ENCODE measurements around the gene FYB1.

The FYB1 gene

GRCh38 chr5:39158786-39159185 lies 60.6 kb downstream of the FYB1 start:
- DNase-seq (ENCODE audit: low spot score), result no peak

DNA sequence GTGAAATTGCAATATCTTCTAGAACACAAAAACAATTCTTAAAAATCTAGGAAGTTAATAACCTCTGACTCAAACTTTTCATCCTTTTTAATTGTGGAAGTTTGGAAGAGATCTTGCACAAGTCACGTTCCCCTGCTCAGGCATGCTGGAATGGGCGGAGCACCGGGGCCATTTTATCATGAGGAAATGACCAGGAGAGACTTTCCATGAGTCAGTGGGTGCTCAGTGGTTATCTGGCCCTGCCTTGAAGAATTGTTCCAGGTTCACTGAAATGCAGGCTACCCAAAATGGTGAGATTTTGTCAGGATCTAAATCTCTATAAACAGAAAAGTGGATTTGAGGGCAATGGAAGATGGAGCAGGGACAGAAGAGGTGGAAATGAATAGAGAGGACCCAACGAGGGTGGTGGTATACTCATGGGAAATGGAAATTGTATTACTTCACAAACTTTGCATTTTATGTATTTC lies 61.2 kb downstream of the FYB1 start:
- no peak for DNase-seq (ENCODE audit: low spot score)

- DNase-seq (ENCODE audit: low spot score), result no peak
Measured at GRCh38 chr5:39157701-39158100, 61.7 kb downstream of the FYB1 start.

GRCh38 chr5:39156082-39156481 lies 63.3 kb downstream of the FYB1 start:
- DNase-seq (ENCODE audit: low spot score), result no peak

- no peak for DNase-seq (ENCODE audit: low spot score)
Measured at GRCh38 chr5:39151745-39152144, 67.6 kb downstream of the FYB1 start.

- DNase-seq (ENCODE audit: low spot score), result no peak
Measured at GRCh38 chr5:39149966-39150365, 69.4 kb downstream of the FYB1 start.

DNA sequence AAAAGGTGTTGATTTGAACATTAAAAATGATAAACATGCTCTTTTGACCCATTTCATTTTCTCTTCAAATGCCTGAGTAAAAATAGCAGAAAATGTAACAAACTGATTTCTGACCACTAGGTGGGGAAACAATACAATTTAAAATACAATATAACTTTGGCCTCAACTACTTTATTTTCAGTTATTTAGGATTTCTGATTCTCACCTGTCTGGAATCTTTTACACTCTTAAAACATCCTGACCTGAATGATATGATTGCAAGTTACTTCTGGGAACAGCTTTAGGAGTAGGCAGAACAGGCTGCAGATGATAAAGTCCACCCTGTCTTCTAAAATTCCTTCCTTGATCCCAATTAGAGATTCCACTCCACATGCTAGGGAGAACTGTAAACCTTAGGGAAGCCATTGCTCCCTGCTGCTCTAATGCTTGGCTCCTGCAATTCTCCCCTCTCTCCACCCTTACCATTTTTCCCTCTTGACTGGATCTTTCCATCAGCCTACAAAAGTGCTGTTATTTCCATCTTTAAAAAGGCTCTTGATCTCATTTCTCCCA lies 70.3 kb downstream of the FYB1 start:
- no peak for DNase-seq (ENCODE audit: low spot score)

DNA sequence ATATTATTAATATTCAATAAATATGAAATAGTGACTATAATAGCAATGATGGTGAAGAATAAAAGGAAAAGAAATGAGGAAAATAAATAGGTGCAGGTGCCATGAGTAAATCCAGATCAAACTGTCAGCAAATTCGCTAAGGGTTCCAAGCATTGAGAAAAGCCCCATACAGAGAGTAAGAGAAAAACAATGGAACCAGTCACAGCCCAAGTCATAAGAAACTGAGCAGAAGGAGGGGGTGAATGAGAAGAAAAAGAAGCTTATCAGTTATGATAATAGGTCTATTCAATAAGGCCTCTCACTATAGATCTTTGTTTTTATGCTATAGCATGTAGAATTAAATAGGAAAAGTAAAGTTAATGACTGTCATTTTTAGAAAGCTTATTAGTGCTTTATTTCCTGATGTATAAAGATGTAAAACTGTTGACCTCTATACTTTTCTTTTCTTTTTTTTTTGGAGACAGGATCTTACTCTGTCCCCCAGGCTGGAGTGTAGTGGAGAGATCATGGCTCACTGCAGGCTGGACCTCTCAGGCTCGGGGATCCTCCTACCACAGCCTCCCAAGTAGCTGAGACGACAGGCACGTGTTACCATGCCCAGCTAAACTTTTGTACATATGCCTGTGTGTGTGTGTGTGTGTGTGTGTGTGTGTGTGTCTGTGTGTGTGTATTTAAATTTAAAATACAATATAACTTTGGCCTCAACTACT lies 72.4 kb downstream of the FYB1 start:
- DNase-seq (ENCODE audit: low spot score), result no peak

- no peak for DNase-seq (ENCODE audit: low spot score)
Measured at GRCh38 chr5:39143151-39143860, 76.1 kb downstream of the FYB1 start.

DNA sequence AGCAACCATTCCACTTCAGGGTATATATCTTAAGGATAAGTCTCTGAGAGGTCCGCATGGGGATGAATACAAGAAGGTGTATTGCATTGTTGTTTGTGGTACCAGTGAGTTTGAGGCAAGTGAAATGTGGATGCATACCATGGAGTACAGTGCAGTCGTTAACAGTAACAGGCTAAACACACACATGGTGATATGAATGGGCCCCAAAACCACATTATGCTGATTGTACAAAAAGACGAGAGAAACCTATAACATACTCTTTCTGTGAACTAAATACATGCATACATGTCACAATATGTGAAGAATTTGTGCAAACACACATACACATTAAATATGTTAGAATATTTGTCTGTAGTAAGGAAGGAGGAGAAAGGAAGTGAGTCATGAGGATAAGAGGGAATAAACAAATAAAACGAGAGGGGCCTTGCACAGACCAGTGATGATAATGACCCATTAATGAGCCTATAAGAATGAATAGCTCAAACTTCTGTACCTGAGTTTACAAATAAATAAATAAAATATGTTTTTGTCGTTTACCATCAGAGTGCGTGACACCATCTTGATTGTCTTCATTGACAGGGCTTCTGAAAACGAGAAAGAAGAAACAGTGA lies 78.7 kb downstream of the FYB1 start:
- no peak for DNase-seq (ENCODE audit: low spot score)

- no peak for DNase-seq (ENCODE audit: low spot score)
Measured at GRCh38 chr5:39138892-39139291, 80.5 kb downstream of the FYB1 start.

- no peak for DNase-seq (ENCODE audit: low spot score)
Measured at GRCh38 chr5:39137819-39138451, 81.4 kb downstream of the FYB1 start.

DNA sequence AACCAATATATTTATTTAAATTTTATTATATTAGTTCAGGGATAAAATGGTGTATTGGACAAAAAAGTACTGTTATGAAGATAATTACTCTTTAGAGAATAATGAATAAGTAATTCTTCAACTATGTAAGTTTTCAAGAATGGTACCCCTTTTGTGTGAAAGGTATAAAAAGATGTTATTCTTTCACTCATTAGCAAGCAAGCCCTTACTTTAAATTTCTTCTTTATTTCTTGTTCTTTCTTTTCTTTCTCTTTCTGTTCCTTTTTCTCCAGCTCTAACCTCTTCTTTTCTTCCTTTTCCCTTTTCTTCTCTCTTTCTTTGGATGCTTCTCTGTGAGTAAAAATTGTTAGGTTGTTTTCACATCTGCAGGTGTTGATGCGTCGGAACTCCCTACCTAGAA lies 82.0 kb downstream of the FYB1 start:
- no peak for DNase-seq (ENCODE audit: low spot score)

DNA sequence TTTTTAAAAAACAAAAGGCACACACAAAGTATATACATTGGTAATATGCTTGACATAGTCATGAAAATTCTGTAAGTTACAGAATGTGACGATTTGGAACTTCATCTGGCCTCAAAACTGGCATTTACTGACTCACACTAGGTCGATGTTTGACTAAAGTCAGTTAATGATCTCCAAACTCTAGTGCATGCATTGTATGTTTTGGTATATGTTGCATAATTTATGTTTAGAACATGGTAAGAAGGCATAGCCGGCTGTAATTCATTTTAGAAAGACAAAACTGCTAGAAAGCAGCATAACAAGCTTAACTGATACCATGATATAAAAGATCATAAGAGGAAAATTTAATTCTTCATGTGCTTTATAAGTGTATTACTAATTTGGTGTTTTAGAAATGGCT lies 86.6 kb downstream of the FYB1 start:
- DNase-seq (ENCODE audit: low spot score), result no peak

GRCh38 chr5:39132128-39132447 lies 87.3 kb downstream of the FYB1 start:
- DNase-seq (ENCODE audit: low spot score), result no peak

DNA sequence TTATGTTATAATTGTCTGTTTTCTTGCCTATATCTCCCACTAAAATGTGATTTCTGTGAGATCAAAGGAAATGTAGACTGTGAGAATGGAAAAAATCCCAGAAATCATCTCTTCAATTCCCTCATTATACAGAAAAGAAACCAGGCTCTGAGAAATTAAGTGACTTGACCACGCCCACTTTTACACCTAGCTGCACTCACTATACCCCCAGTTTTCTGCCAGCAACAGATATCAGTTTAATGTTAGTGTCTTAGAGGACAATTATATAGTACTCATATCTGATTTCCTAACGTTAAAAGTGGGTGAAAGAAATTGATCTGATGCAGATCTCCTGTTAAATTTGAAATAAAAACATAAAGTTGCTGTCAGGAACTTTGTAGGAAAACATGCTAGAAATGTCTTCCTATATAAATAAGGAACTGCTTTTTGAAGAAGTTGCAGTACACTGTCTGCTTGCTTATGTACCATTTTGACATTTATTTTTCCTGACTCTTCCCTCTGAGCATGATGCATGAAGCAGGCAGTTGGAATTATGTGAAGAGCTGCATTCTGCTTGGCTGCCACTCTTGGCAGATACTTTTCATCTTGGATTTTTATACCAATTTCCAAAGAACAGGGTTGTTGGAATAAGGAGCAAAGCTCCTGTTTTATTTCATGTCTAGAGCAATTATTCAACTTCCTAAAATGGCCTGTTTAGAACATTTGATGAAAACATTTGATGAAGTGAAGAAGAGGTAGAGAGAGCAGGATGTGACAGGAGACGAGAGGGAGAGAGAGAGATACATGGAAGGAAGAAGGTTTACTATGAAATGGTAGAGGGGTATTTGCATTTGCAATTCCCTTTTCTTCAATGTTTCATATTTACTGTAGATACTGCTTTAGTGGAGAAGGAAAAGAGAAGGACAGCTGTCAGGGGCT lies 87.9 kb downstream of the FYB1 start:
- no peak for DNase-seq (ENCODE audit: low spot score)

DNA sequence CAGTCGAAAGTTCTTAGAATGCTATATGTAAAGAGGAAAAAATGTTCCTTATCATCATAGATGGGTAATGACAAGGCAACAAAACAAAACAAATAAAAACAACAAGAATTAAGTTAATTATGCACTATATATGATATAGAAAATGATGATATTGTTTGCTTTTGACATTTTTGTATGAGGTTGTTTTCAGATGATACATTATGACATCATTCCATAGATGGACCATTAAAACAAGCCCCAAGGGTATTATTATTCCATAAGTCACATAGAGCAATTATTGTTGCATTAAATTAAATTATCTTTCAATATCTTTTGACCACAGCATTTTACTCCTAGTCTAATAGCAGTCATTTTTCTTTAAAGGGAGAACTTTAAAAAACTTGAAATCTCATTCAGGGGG lies 88.6 kb downstream of the FYB1 start:
- no peak for DNase-seq (ENCODE audit: low spot score)

DNA sequence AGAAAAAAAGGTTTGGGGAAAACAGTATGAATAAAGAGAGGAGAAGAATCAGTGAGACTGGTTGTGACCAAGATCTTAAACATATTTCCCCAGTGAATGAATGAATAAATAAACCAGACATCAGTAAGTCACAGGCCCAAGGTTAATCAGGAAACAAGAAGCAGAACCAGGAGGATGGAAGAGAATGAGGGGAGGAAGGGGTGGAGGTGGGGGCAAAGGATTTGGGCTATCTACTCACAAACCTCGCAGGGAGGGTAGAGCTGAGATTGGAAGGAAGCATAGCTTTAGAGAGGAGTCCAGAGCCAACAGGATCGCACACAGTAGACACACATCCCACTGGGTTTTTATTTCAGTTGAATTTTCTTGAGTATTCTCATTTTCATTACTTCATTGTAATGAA lies 97.4 kb downstream of the FYB1 start:
- DNase-seq (ENCODE audit: low spot score), result no peak

GRCh38 chr5:39121315-39121714 lies 98.0 kb downstream of the FYB1 start:
- DNase-seq (ENCODE audit: low spot score), result no peak

GRCh38 chr5:39120052-39120420 lies 99.3 kb downstream of the FYB1 start:
- DNase-seq (ENCODE audit: low spot score), result no peak

DNA sequence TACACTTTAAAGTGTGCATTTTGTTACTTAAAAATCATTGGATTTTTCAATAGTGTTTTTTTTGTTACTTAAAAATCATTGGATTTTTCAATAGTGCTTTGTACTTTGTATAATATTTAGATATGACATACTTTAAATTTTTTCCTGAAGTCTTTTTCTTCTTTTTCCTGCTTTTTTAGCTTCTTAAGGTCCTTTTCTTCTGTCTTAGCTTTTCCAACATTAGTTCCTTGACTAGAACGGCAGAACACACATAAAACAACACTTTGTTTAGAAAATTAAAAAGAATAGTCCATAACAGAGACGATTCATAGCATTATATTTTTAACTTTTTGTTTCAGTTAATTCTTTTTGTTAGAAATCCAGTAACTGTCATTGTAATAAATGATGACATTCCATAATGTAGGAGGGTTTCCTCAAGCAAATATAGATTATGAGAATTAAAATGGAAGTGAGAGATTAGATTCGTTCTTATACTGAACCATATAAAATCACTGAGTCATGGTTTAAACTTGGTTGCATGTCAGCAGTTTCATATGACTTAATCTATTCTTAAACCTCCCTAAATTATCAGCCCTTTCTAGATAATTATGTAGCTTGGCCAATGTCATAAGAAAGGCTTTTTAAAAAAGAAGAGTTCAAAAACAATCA lies 99.8 kb downstream of the FYB1 start:
- DNase-seq (ENCODE audit: low spot score), result no peak
